ENCODE measurements around the gene UGGT2.

Gene UGGT2

DNA sequence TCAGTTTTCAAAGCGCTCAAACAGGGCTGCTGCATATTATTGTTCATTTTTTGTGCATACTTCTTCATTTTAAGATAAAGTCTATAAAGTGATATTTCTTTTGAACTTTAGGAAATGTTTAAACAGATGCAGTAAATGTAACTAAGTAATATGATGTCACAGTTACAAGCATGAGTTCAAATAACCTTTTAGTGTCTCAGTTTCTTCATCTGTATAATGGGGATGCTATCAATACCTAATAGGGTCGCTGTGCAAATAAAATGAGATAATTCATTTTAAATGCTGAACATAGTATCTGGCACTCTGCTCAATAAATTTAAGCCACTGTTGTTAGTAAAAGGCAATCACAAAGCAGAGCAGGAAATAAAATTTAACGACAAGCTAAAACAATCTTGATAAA is 97.5 kb downstream of the UGGT2 start:
- TF ChIP-seq ZFX (IDR thresholded peaks at IDR 0.05) = no peak
- TF ChIP-seq, protein P1, sequence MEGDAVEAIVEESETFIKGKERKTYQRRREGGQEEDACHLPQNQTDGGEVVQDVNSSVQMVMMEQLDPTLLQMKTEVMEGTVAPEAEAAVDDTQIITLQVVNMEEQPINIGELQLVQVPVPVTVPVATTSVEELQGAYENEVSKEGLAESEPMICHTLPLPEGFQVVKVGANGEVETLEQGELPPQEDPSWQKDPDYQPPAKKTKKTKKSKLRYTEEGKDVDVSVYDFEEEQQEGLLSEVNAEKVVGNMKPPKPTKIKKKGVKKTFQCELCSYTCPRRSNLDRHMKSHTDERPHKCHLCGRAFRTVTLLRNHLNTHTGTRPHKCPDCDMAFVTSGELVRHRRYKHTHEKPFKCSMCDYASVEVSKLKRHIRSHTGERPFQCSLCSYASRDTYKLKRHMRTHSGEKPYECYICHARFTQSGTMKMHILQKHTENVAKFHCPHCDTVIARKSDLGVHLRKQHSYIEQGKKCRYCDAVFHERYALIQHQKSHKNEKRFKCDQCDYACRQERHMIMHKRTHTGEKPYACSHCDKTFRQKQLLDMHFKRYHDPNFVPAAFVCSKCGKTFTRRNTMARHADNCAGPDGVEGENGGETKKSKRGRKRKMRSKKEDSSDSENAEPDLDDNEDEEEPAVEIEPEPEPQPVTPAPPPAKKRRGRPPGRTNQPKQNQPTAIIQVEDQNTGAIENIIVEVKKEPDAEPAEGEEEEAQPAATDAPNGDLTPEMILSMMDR (conservative IDR thresholded peaks at IDR 0.05) = no peak
- no peak overlapping the region for H3K27ac ChIP-seq

DNA sequence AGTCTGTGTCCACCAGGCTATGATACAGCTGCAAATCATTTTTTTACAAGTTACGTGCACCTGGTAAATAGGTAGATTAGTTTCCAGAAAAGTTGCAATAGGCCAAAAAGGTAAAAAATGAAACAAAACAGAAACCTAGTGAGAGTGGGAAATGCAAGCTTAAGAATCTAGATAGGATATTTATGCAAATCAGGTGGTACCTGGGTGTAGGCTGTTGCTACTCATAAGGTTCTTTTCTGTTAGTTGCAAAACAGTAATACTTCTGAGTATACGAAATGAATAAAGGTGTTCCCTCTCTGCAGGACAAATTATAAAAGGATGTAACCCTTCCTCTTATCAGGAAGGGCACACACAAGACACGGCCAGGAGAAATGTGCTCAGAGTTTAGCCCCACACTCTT is 97.9 kb downstream of the UGGT2 start:
- TF ChIP-seq, protein P1 (conservative IDR thresholded peaks at IDR 0.05) = no peak
- no peak for TF ChIP-seq ZFX (IDR thresholded peaks at IDR 0.05)
- H3K27ac ChIP-seq = no peak overlapping the region

DNA sequence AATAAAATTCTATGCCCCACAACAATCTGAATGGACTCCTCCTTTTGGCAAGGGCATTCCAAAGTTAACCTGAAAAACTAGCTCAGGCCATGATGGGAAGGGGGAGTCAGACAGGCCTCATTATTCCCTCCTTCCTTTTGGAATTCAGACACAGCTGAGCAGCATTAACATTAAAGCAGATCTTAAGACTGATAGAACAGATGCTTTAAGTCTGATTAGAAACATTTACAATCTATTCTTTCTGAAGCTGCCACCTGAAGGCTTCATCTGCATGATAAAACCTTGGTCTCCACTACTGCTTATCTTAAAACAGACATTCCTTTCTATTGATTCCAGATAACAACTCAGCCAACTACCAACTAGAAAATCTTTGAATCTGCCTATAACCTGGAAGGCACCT is 98.9 kb downstream of the UGGT2 start:
- no peak overlapping the region for H3K27ac ChIP-seq
- TF ChIP-seq, protein P1 (conservative IDR thresholded peaks at IDR 0.05) = no peak
- TF ChIP-seq ZFX (IDR thresholded peaks at IDR 0.05) = no peak

DNA sequence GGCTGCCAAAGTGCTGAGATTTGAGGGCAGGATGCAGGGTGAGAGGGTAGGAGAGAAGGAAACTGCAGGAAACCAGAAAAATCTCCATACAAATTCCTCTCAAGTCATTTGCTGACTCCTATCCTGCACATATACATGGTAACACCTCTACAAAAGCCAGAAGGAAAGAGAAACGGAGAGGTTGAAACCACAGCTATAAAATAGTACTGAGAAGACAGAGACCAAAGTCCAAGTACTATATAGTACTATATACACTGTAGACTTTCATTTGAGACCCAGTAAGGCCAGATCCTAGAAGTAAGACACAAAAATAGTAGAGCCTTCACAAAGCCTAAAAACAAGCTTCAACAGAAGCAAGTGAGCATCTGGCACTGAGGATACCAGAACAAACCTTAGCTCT is 103.1 kb downstream of the UGGT2 start:
- no peak overlapping the region for H3K27ac ChIP-seq
- TF ChIP-seq, protein P1 (conservative IDR thresholded peaks at IDR 0.05) = no peak

DNA sequence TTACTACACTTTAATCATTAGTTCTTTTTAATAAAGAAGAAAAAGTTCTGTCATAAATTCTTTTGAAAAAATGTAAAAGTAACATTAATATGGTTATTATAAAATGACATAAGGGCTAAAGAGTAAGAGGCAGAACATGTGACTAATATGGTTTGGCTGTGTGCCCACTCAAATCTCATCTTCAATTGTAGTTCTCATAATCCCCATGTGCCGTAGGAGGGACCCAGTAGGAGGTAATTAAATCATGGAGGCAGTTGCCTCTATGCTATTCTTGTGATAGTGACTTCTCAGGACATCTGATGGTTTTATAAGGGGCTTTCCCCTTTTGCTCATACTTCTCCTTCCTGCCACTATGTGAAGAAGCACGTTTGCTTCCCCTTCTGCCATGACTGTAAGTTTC is 104.5 kb downstream of the UGGT2 start:
- TF ChIP-seq, protein P1 (conservative IDR thresholded peaks at IDR 0.05) = no peak
- no peak for TF ChIP-seq ZFX (IDR thresholded peaks at IDR 0.05)
- H3K27ac ChIP-seq = no peak overlapping the region

DNA sequence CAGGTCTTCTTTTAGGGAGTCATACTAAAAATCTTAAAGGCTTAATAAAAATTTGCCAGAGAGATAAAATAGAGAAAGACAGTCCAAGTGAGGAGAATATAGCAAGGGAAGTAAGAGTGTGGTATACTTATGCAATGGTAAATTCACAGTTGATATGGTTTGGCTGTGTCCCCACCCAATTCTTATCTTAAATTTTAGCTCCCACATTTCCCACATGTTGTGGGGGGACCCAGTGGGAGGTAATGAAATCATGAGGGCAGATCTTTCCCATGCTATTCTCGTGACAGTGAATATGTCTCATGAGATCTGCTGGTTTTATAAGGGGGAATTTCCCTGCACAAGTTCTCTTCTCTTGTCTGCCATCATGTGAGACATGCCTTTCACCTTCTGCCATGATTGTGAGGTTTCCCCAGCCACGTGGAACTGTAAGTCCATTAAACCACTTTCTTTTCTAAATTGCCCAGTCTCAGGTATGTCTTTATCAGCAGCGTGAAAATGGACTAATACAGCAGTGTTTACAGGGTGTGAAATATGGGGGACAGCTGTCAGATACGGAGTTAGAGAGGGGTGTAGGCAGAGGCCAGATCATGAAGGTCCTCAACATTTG is 115.4 kb downstream of the UGGT2 start:
- H3K27ac ChIP-seq = no peak overlapping the region

DNA sequence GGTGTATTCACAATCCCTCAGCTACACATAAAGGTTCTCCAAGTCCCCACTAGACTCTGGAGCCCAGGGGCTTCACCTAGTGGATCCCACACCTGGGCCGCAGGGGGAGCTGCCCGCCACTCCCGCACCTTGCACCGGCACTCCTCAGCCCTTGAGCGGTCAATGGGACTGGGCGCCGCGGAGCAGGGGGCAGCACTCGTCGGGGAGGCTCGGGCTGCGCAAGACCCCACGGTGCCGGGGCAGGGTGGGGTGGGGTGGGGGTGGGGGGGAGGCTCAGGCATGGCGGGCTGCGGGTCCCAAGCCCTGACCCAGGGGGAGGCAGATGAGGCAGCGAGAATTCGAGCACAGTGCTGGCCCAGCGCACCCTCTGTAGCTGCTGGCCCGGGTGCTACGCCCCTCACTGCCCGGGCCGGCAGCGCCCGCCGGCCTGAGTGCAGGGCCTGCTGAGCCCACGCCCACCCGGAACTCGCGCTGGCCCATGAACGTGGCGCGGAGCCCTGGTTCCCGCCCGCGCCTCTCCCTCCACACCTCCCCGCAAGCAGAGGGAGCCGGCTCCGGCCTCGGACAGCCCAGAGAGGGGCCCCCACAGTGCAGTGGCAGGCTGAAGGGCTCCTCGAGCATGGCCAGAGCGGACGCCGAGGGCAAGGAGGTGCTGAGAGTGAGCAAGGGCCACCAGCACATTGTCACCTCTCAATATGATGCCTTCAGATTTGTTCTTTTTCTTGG is 121.7 kb downstream of the UGGT2 start:
- TF ChIP-seq ZFX (IDR thresholded peaks at IDR 0.05) = no peak
- TF ChIP-seq, protein P1 (conservative IDR thresholded peaks at IDR 0.05) = no peak
- H3K27ac ChIP-seq = no peak overlapping the region

More for the DNA sequence above, 115.4 kb downstream of the UGGT2 start:
- TF ChIP-seq, protein P1 (conservative IDR thresholded peaks at IDR 0.05) = no peak
- TF ChIP-seq ZFX (IDR thresholded peaks at IDR 0.05) = no peak

Measured in C4-2B (cell line).